ENCODE results near the gene COL13A1. TPM values are rescaled to one million over a fixed set of nuclear protein-coding genes. Genes with fewer than 3 reads are reported as not detected.

COL13A1 gene
- total and polyA plus RNA-seq, 2 experiments from 2014 or later, result 5.2 to 8.6 TPM

GRCh38 chr10:69818676-69819239, 17.1 kb downstream of the COL13A1 start (continued):
- TF ChIP-seq, protein P1, sequence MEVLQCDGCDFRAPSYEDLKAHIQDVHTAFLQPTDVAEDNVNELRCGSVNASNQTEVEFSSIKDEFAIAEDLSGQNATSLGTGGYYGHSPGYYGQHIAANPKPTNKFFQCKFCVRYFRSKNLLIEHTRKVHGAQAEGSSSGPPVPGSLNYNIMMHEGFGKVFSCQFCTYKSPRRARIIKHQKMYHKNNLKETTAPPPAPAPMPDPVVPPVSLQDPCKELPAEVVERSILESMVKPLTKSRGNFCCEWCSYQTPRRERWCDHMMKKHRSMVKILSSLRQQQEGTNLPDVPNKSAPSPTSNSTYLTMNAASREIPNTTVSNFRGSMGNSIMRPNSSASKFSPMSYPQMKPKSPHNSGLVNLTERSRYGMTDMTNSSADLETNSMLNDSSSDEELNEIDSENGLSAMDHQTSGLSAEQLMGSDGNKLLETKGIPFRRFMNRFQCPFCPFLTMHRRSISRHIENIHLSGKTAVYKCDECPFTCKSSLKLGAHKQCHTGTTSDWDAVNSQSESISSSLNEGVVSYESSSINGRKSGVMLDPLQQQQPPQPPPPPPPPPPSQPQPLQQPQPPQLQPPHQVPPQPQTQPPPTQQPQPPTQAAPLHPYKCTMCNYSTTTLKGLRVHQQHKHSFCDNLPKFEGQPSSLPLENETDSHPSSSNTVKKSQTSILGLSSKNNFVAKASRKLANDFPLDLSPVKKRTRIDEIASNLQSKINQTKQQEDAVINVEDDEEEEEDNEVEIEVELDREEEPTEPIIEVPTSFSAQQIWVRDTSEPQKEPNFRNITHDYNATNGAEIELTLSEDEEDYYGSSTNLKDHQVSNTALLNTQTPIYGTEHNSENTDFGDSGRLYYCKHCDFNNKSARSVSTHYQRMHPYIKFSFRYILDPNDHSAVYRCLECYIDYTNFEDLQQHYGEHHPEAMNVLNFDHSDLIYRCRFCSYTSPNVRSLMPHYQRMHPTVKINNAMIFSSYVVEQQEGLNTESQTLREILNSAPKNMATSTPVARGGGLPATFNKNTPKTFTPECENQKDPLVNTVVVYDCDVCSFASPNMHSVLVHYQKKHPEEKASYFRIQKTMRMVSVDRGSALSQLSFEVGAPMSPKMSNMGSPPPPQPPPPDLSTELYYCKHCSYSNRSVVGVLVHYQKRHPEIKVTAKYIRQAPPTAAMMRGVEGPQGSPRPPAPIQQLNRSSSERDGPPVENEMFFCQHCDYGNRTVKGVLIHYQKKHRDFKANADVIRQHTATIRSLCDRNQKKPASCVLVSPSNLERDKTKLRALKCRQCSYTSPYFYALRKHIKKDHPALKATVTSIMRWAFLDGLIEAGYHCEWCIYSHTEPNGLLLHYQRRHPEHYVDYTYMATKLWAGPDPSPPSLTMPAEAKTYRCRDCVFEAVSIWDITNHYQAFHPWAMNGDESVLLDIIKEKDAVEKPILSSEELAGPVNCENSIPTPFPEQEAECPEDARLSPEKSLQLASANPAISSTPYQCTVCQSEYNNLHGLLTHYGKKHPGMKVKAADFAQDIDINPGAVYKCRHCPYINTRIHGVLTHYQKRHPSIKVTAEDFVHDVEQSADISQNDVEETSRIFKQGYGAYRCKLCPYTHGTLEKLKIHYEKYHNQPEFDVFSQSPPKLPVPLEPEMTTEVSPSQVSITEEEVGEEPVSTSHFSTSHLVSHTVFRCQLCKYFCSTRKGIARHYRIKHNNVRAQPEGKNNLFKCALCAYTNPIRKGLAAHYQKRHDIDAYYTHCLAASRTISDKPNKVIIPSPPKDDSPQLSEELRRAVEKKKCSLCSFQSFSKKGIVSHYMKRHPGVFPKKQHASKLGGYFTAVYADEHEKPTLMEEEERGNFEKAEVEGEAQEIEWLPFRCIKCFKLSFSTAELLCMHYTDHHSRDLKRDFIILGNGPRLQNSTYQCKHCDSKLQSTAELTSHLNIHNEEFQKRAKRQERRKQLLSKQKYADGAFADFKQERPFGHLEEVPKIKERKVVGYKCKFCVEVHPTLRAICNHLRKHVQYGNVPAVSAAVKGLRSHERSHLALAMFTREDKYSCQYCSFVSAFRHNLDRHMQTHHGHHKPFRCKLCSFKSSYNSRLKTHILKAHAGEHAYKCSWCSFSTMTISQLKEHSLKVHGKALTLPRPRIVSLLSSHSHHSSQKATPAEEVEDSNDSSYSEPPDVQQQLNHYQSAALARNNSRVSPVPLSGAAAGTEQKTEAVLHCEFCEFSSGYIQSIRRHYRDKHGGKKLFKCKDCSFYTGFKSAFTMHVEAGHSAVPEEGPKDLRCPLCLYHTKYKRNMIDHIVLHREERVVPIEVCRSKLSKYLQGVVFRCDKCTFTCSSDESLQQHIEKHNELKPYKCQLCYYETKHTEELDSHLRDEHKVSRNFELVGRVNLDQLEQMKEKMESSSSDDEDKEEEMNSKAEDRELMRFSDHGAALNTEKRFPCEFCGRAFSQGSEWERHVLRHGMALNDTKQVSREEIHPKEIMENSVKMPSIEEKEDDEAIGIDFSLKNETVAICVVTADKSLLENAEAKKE (CRISPR knock-in tag; IDR thresholded peaks at IDR 0.05), result no peak

GRCh38 chr10:69819716-69820506, 18.2 kb downstream of the COL13A1 start:
- no peak overlapping the region for H3K4me3 ChIP-seq
- no peaks in the 10 kb centered on the region for H3K9me2 ChIP-seq (ENCODE audit: insufficient read depth)
- no peaks in the 10 kb centered on the region for H3K27me3 ChIP-seq (ENCODE audit: insufficient read depth)
- no peak overlapping the region for H3K27ac Mint-ChIP-seq
- DNase-seq (ENCODE audit: low spot score) (no peak), ATAC-seq (no peak)
- peaks cover 22% of the 10 kb centered on the region for H3K4me1 Mint-ChIP-seq
- H3K27ac ChIP-seq (ENCODE audit: low read depth), result no peak overlapping the region
- H3F3A ChIP-seq (replicated peaks; ENCODE audit: low read depth), result no peaks in the 10 kb centered on the region
- 0 out of 2 replicates have a peak, but pooled peaks cover 3% of the 10 kb centered on the region for H3K36me3 ChIP-seq (ENCODE audit: insufficient read depth)
- H4K20me1 ChIP-seq (replicated peaks; ENCODE audit: insufficient read depth), result no peaks in the 10 kb centered on the region
- H3K9me3 Mint-ChIP-seq, result peaks cover 13% of the 10 kb centered on the region
- no peak overlapping the region for H2AFZ ChIP-seq
- H3K4me3 Mint-ChIP-seq, result no peak overlapping the region
- peaks cover 13% of the 10 kb centered on the region for H3K27me3 Mint-ChIP-seq (ENCODE audit: insufficient read depth, low read depth, poor library complexity)
- 0 out of 3 replicates have a peak, but pooled peaks cover 2% of the 10 kb centered on the region for H3K36me3 Mint-ChIP-seq (ENCODE audit: low read depth)
- peaks cover 11% of the 10 kb centered on the region; the same call in 1 of the 2 replicates for H3K4me1 ChIP-seq (ENCODE audit: insufficient read depth)
- no peaks in the 10 kb centered on the region for H3K79me2 ChIP-seq (replicated peaks; ENCODE audit: insufficient read depth)
- H3K4me2 ChIP-seq, result no peak overlapping the region
- TF ChIP-seq, protein P2, sequence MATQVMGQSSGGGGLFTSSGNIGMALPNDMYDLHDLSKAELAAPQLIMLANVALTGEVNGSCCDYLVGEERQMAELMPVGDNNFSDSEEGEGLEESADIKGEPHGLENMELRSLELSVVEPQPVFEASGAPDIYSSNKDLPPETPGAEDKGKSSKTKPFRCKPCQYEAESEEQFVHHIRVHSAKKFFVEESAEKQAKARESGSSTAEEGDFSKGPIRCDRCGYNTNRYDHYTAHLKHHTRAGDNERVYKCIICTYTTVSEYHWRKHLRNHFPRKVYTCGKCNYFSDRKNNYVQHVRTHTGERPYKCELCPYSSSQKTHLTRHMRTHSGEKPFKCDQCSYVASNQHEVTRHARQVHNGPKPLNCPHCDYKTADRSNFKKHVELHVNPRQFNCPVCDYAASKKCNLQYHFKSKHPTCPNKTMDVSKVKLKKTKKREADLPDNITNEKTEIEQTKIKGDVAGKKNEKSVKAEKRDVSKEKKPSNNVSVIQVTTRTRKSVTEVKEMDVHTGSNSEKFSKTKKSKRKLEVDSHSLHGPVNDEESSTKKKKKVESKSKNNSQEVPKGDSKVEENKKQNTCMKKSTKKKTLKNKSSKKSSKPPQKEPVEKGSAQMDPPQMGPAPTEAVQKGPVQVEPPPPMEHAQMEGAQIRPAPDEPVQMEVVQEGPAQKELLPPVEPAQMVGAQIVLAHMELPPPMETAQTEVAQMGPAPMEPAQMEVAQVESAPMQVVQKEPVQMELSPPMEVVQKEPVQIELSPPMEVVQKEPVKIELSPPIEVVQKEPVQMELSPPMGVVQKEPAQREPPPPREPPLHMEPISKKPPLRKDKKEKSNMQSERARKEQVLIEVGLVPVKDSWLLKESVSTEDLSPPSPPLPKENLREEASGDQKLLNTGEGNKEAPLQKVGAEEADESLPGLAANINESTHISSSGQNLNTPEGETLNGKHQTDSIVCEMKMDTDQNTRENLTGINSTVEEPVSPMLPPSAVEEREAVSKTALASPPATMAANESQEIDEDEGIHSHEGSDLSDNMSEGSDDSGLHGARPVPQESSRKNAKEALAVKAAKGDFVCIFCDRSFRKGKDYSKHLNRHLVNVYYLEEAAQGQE (IDR thresholded peaks at IDR 0.05; ENCODE audit: unreplicated experiment), result no peak
- TF ChIP-seq ZNF331 (CRISPR knock-in tag; IDR thresholded peaks at IDR 0.05; ENCODE audit: low read depth) (no peak), NANOG (IDR thresholded peaks at IDR 0.05; ENCODE audit: borderline replicate concordance) (no peak), STAT1 (IDR thresholded peaks at IDR 0.05; ENCODE audit: unreplicated experiment) (no peak), EZH2phosphoT487 (IDR thresholded peaks at IDR 0.05; ENCODE audit: unreplicated experiment) (no peak), CREB1 (CRISPR knock-in tag; IDR thresholded peaks at IDR 0.05; ENCODE audit: low read depth) (no peak)
